ENCODE data around the gene IFNAR2.

Gene IFNAR2
- total RNA-seq, result 10.6 to 103 (median 23.1) reads per million in 9 experiments

GRCh38 chr21:33229784-33230544, at the start of gene IFNAR2:
IFNAR2 (plus strand) TSS chr21:33229938; CDS start chr21:33241923, 11,985 bp downstream.
- H3K9me3 Mint-ChIP-seq, result no peaks in the 10 kb centered on the region
- ATAC-seq (replicated peaks), result peak; percentile 78

DNA sequence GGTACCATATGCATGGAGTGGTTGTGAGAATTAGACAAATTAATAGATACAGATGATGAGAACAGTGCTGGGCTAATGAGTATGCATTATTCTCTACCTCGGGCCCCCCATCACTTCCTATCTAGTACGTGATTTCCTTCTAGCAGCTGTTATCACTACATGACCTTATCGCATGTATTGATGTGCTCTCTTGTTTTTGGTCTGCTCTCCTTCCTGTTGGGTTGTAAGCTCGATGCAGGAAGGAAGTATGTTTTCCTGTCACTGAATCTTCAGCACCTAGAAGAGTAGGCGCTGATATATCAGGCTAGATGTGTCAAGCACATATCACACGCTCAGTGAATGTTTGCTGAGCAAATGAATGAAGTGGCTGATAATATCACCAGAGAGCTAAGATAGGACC, 43.9 kb upstream of the IFNAR2 start:
- DNase-seq, result peak; percentile 10 to 27 (median 25)
- peaks cover 0 to 1% of the 10 kb centered on the region in 2 donors for H3K27me3 Mint-ChIP-seq

More at GRCh38 chr21:33229784-33230544, at the start of gene IFNAR2:
- DNase-seq, result peak; percentile 46 to 56 (median 55)
- Mint-ChIP-seq H3K4me1 (ENCODE audit: low read depth in 2 of 2) (peaks cover 30 to 44% of the 10 kb centered on the region in 2 donors), H3K27me3 (no peaks in the 10 kb centered on the region), H3K27ac (peak within 1 kb of the TSS; percentile 85 to 92), H3K36me3 (ENCODE audit: insufficient read depth) (peaks cover 19% of the 10 kb centered on the region), H3K4me3 (peak within 1 kb of the TSS; percentile 80 to 83)

DNA sequence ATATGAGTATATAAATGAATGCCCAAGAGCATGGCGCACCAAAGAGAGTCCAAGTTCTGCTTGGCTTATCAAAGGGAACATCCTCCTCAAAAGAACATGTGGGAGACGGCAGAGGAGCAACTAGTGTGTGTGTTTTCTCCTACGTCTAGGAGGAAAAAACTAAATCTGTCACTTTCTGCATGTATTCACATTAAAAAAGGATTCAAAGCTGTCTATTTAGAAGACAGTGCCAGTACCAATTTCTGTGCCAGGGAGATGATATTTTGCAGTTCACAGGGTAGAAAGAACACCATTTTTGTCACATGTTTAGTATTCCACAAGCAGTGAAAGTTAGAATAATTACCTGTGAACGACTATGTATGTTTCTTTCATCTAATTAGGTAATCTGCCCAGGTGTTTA, 42.5 kb upstream of the IFNAR2 start:
- H3K27me3 Mint-ChIP-seq, result peaks cover 0 to 10% of the 10 kb centered on the region in 2 donors
- DNase-seq (no peak), ATAC-seq (replicated peaks) (no peak)
- H3K4me1 Mint-ChIP-seq (ENCODE audit: low read depth in 2 of 2), result peaks cover 20 to 31% of the 10 kb centered on the region in 2 donors
- H3K4me3 Mint-ChIP-seq, result no peak overlapping the region
- H3K36me3 Mint-ChIP-seq (ENCODE audit: insufficient read depth), result no peaks in the 10 kb centered on the region
- peaks cover 0 to 7% of the 10 kb centered on the region in 2 donors for H3K9me3 Mint-ChIP-seq
- no peak overlapping the region for H3K27ac Mint-ChIP-seq

More for the DNA sequence above, 43.9 kb upstream of the IFNAR2 start:
- peak overlapping the region; percentile 72 to 87 for H3K27ac Mint-ChIP-seq
- H3K36me3 Mint-ChIP-seq (ENCODE audit: insufficient read depth), result no peaks in the 10 kb centered on the region
- peak; percentile 97 for ATAC-seq (replicated peaks)
- no peaks in the 10 kb centered on the region for H3K9me3 Mint-ChIP-seq
- H3K4me1 Mint-ChIP-seq (ENCODE audit: low read depth in 2 of 2), result peaks cover 20 to 31% of the 10 kb centered on the region in 2 donors
- H3K4me3 Mint-ChIP-seq, result peak overlapping the region; percentile 48 to 70

DNA sequence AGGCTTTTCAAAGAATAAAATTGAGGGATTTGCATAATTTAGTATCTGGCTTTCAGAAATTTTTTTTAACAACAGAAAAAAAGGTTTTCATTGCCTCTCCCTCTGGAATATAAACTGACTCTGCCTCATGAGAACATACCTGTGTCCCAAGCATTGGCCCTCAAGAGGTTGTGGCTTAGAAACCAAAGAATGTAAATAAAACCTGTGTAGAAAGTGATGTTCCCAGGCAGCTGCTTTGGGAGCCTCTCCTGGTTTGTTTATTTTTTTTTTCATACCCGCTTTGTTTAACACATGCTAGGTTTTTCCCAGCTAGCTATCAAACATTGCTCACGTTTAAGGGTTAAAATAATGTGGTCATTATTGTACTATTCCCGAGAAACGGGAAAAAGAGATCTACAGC, 40.5 kb upstream of the IFNAR2 start:
- Mint-ChIP-seq H3K36me3 (ENCODE audit: insufficient read depth) (no peaks in the 10 kb centered on the region), H3K27me3 (peaks cover 0 to 19% of the 10 kb centered on the region in 2 donors), H3K9me3 (peaks cover 0 to 7% of the 10 kb centered on the region in 2 donors), H3K27ac (no peak overlapping the region), H3K4me3 (no peak overlapping the region), H3K4me1 (ENCODE audit: low read depth in 2 of 2) (peaks cover 20 to 26% of the 10 kb centered on the region in 2 donors)
- no peak for DNase-seq
- no peak for ATAC-seq (replicated peaks)

DNA sequence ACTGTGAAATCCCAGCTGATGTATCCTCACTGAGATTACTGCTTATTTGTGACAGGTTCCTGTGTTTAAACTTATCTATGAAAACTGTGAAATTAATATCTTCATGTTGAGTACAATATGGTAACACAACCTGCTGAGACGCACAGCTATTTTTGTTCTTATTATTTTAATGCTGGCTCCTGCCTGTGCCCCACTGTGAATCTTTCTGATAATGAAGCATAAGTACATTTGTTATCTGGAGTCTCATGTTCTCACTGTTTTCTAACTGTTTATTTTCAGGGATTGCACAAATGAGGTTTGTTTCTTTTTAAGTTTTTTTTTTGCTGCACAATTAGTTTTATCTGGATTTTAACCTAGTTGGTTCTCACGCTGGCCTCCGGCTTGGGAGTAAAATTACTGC, 39.9 kb upstream of the IFNAR2 start:
- DNase-seq (no peak), ATAC-seq (replicated peaks) (no peak)
- Mint-ChIP-seq H3K4me1 (ENCODE audit: low read depth in 2 of 2) (peaks cover 20 to 25% of the 10 kb centered on the region in 2 donors), H3K27ac (no peak overlapping the region), H3K4me3 (no peak overlapping the region), H3K27me3 (peaks cover 0 to 20% of the 10 kb centered on the region in 2 donors), H3K36me3 (ENCODE audit: insufficient read depth) (no peaks in the 10 kb centered on the region), H3K9me3 (peaks cover 0 to 7% of the 10 kb centered on the region in 2 donors)

- H3K27me3 Mint-ChIP-seq, result peaks cover 0 to 15% of the 10 kb centered on the region in 2 donors
Measured at GRCh38 chr21:33196941-33197374, 32.8 kb upstream of the IFNAR2 start.

DNA sequence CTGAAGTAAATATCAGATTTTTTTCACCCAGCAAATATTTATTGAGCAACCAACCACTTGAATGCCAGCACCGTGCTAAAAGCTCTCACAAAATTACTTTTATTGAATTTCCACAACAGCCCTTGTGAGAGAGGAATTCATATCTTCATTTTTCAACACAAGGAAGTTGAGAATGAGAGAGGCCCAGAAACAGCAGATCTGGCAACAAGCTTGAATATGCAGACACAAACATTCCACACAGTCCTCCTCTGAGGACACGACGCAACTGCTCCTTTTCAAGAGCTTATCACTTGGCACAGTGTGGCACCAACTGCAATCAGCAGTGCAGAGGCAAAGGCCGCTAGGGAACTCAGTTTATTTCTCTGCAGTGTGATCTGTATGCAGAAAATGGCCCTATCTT, 32.2 kb upstream of the IFNAR2 start:
- DNase-seq, result no peak
- H3K27ac Mint-ChIP-seq, result no peak overlapping the region

More at GRCh38 chr21:33196941-33197374, 32.8 kb upstream of the IFNAR2 start:
- no peak for ATAC-seq (replicated peaks)
- H3K4me1 Mint-ChIP-seq (ENCODE audit: low read depth in 2 of 2), result peaks cover 10 to 11% of the 10 kb centered on the region in 2 donors
- DNase-seq, result peak; percentile 52 to 55 (median 53)
- no peaks in the 10 kb centered on the region for H3K9me3 Mint-ChIP-seq
- no peaks in the 10 kb centered on the region for H3K36me3 Mint-ChIP-seq (ENCODE audit: insufficient read depth)
- H3K27ac Mint-ChIP-seq, result peak overlapping the region in 1 of 2 donors; percentile 20
- H3K4me3 Mint-ChIP-seq, result no peak overlapping the region

DNA sequence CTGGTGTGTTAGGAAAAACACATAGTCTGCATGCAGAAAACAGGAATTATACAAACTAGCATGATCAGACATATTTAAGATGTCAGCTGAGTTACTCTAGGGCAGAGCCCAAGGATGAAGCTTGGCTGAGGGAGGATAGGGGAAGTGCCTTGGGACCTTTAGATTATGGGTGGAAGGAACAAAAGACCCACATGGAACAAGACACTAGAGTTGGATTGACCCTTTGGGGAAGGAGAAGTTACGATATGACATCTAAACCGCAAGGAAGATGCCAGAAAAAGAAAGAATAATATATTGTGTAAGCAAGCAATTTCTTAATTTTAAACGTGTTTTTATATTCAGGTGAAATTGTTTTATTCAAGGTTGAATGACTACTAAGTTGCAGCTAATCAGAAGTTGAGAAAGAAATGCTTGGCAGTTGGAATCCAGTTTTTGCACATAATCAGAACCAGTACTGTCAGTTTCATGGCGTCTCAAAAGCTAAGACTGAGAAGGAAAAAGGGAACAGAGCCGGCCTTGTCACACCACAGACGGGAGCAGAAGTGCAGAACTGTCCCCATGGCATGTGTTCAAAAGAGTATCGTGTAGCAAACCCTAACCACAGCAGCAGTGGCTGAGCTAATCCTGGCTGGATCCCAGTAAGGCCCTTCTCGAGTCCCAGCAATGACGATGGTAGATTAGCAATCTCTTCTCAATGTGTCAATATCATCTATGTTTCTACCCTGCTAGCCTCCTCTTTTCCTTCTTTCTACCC, 31.2 kb upstream of the IFNAR2 start:
- Mint-ChIP-seq H3K4me3 (no peak overlapping the region), H3K4me1 (ENCODE audit: low read depth in 2 of 2) (peaks cover 10 to 16% of the 10 kb centered on the region in 2 donors), H3K27ac (no peak overlapping the region)

More for the DNA sequence above, 32.2 kb upstream of the IFNAR2 start:
- H3K4me3 Mint-ChIP-seq, result no peak overlapping the region
- peaks cover 10 to 11% of the 10 kb centered on the region in 2 donors for H3K4me1 Mint-ChIP-seq (ENCODE audit: low read depth in 2 of 2)
- no peaks in the 10 kb centered on the region for H3K9me3 Mint-ChIP-seq
- no peak for ATAC-seq (replicated peaks)
- no peaks in the 10 kb centered on the region for H3K36me3 Mint-ChIP-seq (ENCODE audit: insufficient read depth)
- peaks cover 0 to 13% of the 10 kb centered on the region in 2 donors for H3K27me3 Mint-ChIP-seq

DNA sequence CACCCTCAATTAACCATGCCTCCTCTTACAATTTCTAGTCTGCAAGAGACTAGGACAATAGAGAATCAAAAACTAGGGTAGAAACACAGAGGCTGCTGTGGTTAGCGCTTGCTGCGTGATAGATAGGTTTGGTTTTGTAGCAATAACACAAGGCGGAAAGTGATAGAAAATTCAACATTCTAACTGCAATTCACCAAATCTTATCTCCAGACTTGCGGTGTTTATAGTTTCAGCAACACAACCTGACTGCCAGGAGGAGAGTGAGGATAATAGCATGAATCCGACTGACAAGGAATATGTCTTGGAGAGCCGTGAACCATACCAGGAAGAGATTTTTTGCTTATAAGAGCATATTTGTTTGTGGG, 30.7 kb upstream of the IFNAR2 start:
- no peak for DNase-seq
- ATAC-seq (replicated peaks), result no peak
- Mint-ChIP-seq H3K4me3 (no peak overlapping the region), H3K4me1 (ENCODE audit: low read depth in 2 of 2) (peaks cover 11 to 21% of the 10 kb centered on the region in 2 donors), H3K27me3 (peaks cover 0 to 5% of the 10 kb centered on the region in 2 donors), H3K36me3 (ENCODE audit: insufficient read depth) (no peaks in the 10 kb centered on the region), H3K27ac (no peak overlapping the region), H3K9me3 (no peaks in the 10 kb centered on the region)

More for the DNA sequence above, 31.2 kb upstream of the IFNAR2 start:
- Mint-ChIP-seq H3K27me3 (peaks cover 0 to 5% of the 10 kb centered on the region in 2 donors), H3K36me3 (ENCODE audit: insufficient read depth) (no peaks in the 10 kb centered on the region), H3K9me3 (no peaks in the 10 kb centered on the region)
- DNase-seq, result no peak
- ATAC-seq (replicated peaks), result no peak

DNA sequence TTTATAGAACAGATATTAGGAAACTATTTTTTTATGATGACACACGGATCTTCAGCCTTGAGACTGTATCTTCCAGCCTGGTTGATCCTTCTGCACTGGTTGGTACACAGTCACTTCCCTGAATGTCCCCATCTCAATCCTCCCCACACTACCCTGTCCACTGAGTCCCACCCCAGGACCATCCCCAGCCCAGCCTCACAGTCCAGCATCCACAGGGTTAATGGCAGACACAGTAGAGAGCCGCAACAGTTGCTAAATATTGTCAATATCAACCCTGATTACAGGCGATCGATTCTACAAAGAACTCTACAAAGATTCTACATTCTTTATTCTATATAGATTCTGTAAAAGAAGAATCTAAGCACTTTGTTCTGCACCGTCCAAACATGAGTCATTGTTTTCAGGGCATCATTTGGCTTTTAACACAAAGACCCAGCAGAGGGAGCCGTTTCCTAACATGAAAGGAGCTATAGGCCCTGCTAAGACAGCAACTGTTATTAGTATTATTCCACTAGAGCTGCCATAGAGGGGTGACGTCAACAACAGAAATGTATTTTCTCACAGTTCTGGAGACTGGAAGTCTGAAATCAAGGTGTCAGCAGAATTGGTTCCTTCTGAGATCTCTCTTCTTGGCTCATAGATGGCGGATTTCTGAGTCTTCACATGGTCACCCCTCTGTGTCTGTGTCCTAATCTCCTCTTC, 30.1 kb upstream of the IFNAR2 start:
- Mint-ChIP-seq H3K27me3 (peaks cover 0 to 5% of the 10 kb centered on the region in 2 donors), H3K27ac (peak overlapping the region in 1 of 2 donors; percentile 44), H3K4me1 (ENCODE audit: low read depth in 2 of 2) (peaks cover 15 to 24% of the 10 kb centered on the region in 2 donors), H3K4me3 (no peak overlapping the region), H3K36me3 (ENCODE audit: insufficient read depth) (no peaks in the 10 kb centered on the region), H3K9me3 (no peaks in the 10 kb centered on the region)
- peak; percentile 81 to 86 (median 86) for DNase-seq
- ATAC-seq (replicated peaks), result peak; percentile 95

GRCh38 chr21:33201956-33202355, 27.8 kb upstream of the IFNAR2 start:
- H3K27me3 Mint-ChIP-seq, result no peaks in the 10 kb centered on the region
- peaks cover 30 to 38% of the 10 kb centered on the region in 2 donors for H3K4me1 Mint-ChIP-seq (ENCODE audit: low read depth in 2 of 2)
- ATAC-seq (replicated peaks), result no peak
- no peak overlapping the region for H3K4me3 Mint-ChIP-seq
- H3K27ac Mint-ChIP-seq, result peak overlapping the region in 1 of 2 donors; percentile 31
- DNase-seq, result no peak
- H3K9me3 Mint-ChIP-seq, result no peaks in the 10 kb centered on the region
- peaks cover 2% of the 10 kb centered on the region for H3K36me3 Mint-ChIP-seq (ENCODE audit: insufficient read depth)

- Mint-ChIP-seq H3K27ac (no peak overlapping the region), H3K27me3 (no peaks in the 10 kb centered on the region), H3K4me3 (no peak overlapping the region), H3K4me1 (ENCODE audit: low read depth in 2 of 2) (peaks cover 35 to 42% of the 10 kb centered on the region in 2 donors), H3K36me3 (ENCODE audit: insufficient read depth) (peaks cover 4% of the 10 kb centered on the region), H3K9me3 (no peaks in the 10 kb centered on the region)
- DNase-seq, result no peak
- ATAC-seq (replicated peaks), result no peak
Measured at GRCh38 chr21:33202464-33203363, 27.0 kb upstream of the IFNAR2 start.
